ENCODE results near the gene GPRASP3.

GPRASP3 gene

DNA sequence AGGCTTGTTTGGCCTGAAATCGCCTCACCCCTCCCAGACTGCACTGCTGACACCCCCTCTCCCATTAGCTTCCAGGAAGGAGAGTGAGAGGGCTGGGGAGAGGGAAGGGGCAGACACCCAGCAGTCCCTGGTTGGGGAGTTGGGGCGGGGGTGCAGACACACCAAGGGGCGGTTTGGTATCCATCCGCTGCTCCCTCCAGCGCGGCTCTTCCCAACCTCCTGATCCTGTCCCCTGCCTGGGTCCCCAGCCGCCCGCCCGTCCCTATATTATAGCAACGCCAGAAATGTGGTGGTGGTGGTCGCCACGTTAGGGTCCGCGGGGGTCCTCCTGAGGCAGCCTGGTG, 24.9 kb downstream of the GPRASP3 start:
- no peak for TF ChIP-seq CTCF (conservative IDR thresholded peaks at IDR 0.05; ENCODE audit: control insufficient read depth, insufficient read depth, low read depth, low read length)
- H3K4me3 ChIP-seq (ENCODE audit: control insufficient read depth, low read depth, low read length): peak overlapping the region; percentile 56
- DNase-seq (ENCODE audit: low read depth): no peak

DNA sequence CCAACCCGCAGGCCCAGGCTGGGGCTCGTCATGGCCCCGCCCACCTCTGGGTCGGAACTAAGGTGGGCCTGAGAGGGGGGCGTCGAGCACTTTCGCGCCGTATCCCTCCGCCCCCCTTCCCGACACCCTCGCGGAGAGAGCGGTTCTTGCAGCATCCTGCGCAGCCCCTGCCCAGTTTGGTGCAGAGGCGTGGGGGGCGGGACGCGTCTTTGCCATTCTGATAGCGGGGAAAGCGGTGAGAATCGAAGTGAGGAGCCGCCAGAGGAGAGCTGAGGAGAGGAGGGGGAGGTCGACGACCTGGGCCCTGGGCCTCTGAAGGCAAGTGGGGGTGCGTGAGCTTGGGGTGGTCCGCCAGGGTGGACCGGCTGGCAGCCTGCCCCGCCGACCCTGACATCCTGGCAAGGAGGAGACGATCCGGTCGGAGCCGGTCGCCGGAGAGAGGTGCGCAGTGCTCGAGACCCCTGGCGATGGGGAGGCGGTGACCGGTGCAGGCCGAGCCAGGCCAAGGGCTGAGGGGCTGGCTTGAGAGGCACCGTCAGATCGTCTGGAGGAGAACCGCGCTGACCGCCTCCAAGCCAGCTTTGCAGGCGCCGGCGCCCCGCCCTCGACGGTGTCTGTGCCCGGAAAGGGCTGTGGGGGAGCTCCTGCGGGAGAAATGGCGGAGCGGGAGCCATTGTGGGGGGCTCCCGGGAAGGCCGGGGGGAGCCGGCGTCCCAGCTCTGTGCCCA, 25.5 kb downstream of the GPRASP3 start:
- peak overlapping the region; percentile 56 for H3K4me3 ChIP-seq (ENCODE audit: control insufficient read depth, low read depth, low read length)
- TF ChIP-seq CTCF (conservative IDR thresholded peaks at IDR 0.05; ENCODE audit: control insufficient read depth, insufficient read depth, low read depth, low read length): no peak
- DNase-seq (ENCODE audit: low read depth): peak; percentile 10

DNA sequence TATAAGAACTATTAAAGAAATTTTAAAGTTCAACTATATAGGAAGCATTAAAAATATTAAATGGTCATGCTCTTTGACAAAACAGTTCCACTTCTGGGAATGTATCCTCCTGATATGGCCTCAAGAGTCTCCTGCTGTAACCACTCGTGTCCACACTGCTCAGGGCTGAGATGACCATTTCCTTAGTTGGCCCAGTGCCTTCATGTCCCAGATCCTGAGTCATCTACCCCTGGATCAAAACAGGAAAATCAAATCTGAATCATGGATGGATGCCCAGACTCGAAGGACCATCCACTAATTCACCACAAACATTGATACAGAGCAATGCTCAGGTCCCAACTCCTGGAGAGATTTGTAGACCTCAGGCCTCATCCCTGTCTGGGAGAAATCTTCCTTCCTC, 44.7 kb downstream of the GPRASP3 start:
- DNase-seq (ENCODE audit: low read depth): peak; percentile 91
- H3K4me3 ChIP-seq (ENCODE audit: control insufficient read depth, low read depth, low read length): no peak overlapping the region
- TF ChIP-seq CTCF (conservative IDR thresholded peaks at IDR 0.05; ENCODE audit: control insufficient read depth, insufficient read depth, low read depth, low read length): no peak

GRCh38 chrX:102765809-102766208, 45.3 kb downstream of the GPRASP3 start:
- H3K4me3 ChIP-seq (ENCODE audit: control insufficient read depth, low read depth, low read length): no peak overlapping the region
- TF ChIP-seq CTCF (conservative IDR thresholded peaks at IDR 0.05; ENCODE audit: control insufficient read depth, insufficient read depth, low read depth, low read length): no peak
- peak; percentile 90 for DNase-seq (ENCODE audit: low read depth)

GRCh38 chrX:102767287-102767686, 46.7 kb downstream of the GPRASP3 start:
- no peak overlapping the region for H3K4me3 ChIP-seq (ENCODE audit: control insufficient read depth, low read depth, low read length)
- TF ChIP-seq CTCF (conservative IDR thresholded peaks at IDR 0.05; ENCODE audit: control insufficient read depth, insufficient read depth, low read depth, low read length): no peak
- DNase-seq (ENCODE audit: low read depth): no peak

DNA sequence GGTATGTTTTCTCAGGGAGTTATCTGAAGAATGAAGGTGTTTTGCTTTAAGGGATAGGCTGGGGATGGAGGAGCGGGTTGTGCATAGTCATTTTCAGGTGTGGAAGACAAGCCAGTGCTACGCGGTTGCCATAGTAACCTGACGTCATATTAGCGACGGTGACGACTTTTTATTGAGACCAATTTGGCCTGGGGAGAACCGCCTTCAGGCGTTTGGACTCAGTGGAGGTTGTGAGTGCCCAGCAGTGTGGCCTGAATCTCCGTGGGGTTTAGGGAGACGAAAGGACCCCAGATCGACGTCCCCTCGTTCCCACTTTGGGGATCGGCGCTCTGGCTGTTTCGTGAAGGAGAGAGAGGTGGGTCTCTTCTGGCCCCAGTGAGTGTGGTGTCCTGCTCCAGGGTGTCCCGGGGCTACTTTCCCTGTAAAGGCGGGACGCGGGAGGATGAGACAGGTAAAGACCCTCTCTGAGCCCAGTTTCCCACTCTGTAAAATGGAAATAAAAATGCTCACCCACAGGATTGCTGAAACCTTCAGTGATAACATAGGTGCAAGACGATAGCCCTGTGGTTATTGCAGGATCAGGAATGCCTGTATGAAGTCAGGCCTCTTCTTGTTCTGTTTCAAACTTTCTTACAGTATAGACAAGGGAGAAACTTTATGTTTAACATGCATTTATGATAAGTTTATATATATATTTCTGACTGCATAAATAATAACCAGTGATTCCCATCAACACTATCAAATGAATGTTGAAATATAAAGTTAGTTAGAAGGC, 48.6 kb downstream of the GPRASP3 start:
- peak; percentile 90 for DNase-seq (ENCODE audit: low read depth)
- TF ChIP-seq CTCF (conservative IDR thresholded peaks at IDR 0.05; ENCODE audit: control insufficient read depth, insufficient read depth, low read depth, low read length): no peak
- peak overlapping the region; percentile 75 for H3K4me3 ChIP-seq (ENCODE audit: control insufficient read depth, low read depth, low read length)
